ENCODE data around the gene PTPN18.

GRCh38 chr2:130365963-130366362 lies 10.1 kb downstream of the PTPN18 start:
- TF ChIP-seq CTCF (IDR thresholded peaks at IDR 0.05; ENCODE audit: borderline replicate concordance, extremely low read depth, low read length, poor library complexity, severe bottlenecking) (no peak), EZH2 (IDR thresholded peaks at IDR 0.05; ENCODE audit: borderline replicate concordance, low read depth, low read length, severe bottlenecking) (no peak)

All from DND-41 (cell line).